Keratinocyte (primary cell): ENCODE measurements around the gene RELL1.

Source experiments
- CTCF ChIP-seq, 3 experiments: IDR thresholded peaks in 1 of 3; conservative IDR thresholded peaks in 1 of 3; optimal IDR thresholded peaks in 1 of 3; 2 replicates in 2 of 3; 3 replicates in 1 of 3; pipeline versions ENCODE3 to v1.5.1; 2011; ENCODE audit warnings: low read length in 3 of 3, mild to moderate bottlenecking in 3 of 3, moderate library complexity in 2 of 3, control low read depth in 1 of 3, inconsistent platforms in 1 of 3; ENCODE audit not compliant: insufficient read depth in 2 of 3; ENCODE audit errors: extremely low read depth in 1 of 3
- EZH2 ChIP-seq: IDR thresholded peaks from one replicate; pipeline ENCODE4 v1.6.1; 2012; ENCODE audit warnings: inconsistent platforms, mild to moderate bottlenecking, low read length, moderate library complexity

- TF ChIP-seq CTCF (optimal IDR thresholded peaks at IDR 0.05 in 1 of 3, IDR thresholded peaks at IDR 0.05 in 1 of 3, conservative IDR thresholded peaks at IDR 0.05 in 1 of 3; ENCODE audit: extremely low read depth in 1 of 3, insufficient read depth in 2 of 3, low read length in 3 of 3) = no peak
- TF ChIP-seq EZH2 = no peak
Observed at GRCh38 chr4:37645736-37646135, 40.4 kb downstream of the RELL1 start.
